AG08396 (cell line): ENCODE measurements around the gene MLANA.
"Not testable (repeated sequence)": the region's sequence is repeated elsewhere in the genome, so short reads cannot be mapped to it uniquely, and the experiment has no call there.

ENCODE experiments used
- DNase-seq: peaks from one replicate; pipeline ENCODE4 v3.0.0; 2012; ENCODE audit warnings: low spot score, mixed read lengths

Gene MLANA

DNA sequence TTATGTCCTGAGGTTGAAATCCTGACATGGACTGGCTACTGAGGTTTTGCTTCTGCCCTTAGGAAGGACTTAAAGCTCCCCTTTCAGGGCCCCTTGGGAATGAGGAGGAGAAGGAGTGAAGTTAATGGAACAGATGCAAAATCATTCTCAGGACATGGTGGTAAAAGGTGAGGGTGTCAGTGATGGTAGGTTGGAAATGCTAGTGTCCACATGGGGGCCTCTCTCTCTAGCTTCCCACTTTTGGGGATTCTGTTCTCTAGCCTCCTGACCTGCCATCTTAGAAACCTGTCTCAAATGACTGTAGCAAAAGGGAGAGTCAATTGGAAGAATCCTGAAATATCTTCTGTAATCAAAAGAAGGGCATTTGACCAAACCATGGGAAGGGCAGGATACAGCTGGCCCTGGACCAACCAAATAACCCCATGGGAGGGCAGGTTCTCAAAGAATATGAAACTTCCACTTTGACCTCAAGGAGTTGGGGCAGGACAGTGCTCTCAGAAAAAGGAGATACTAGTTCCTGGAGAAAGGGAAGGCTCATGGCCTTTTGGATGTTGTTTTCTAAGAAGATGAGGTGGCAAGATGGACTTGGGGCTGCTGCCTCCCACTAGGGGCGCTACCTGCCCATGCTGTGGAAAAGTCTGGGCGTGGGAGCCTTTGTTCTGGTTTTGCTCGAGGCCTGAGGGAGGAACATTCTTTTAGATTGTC is 21.2 kb upstream of the MLANA start:
- DNase-seq: no peak

DNA sequence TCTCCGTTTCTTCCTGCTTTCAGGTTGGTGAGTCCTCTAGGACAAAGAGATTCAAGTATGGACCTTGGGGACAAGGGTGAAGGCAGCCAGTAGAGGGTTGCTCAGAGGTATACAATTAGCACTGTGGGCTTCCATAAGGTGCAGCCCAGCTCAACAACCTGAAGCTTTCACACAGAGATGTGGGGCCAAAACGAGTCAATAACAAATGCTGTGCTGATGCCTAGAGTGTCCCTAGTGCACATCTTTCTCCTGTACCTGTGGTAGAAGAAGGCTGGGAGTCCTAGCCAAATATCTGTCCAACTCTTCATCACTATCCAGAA is 20.7 kb upstream of the MLANA start:
- no peak for DNase-seq

DNA sequence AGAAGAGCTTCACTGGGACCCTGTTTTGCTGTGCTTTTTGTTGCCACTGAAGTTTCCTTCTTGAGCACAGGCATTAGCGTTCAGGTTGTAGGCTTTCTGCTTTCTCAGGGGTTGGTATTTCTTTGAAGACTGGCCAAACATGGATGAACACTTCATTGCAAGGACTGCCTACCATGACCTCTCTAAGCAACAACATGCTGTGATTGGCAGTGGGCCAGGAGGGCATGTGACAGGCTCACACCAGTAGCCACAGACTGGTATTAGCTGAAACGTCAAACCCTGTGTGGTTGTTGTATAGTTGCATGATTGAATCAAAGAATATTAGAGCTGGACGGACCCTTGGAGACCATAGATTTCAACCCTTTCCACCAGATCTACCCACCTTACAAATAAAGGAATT is 20.0 kb upstream of the MLANA start:
- no peak for DNase-seq

DNA sequence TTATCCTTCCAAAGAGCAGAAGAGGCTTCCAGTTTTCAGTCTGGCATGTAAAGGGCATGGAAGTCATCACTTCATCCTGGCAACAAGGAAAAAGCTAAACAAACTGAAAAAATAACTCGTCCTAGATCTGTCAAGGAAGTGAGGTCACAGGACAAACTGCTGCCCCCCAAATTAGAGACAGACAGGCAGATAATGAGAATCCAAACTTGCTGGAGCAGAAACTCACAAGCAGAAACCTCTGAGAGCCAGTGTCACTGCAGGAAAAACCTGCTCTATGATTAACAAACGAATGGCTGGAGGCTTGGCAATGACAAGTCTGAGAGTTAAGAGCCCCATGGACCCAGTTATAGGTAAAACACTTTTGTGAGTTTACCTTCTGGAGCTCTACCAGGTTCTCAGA is 18.9 kb upstream of the MLANA start:
- DNase-seq: no peak

DNA sequence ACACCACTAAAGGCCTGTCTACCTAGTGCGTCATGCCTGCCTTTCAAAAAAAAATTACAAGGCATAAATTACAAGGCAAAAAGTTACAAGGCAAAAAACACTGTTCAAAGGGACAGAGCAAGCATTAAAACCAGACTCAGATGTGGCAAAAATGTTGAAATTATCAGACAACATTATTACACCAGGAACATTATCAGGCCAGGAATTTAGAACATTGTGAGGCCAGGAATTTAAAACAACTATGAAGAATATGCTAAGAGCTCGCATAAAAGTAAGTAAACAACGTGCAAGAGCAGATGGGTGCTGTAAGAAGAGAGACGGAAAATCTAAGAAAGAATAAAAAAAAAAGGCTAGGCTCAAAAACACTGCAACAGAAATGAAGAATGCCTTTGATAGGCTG is 18.2 kb upstream of the MLANA start:
- DNase-seq: no peak

DNA sequence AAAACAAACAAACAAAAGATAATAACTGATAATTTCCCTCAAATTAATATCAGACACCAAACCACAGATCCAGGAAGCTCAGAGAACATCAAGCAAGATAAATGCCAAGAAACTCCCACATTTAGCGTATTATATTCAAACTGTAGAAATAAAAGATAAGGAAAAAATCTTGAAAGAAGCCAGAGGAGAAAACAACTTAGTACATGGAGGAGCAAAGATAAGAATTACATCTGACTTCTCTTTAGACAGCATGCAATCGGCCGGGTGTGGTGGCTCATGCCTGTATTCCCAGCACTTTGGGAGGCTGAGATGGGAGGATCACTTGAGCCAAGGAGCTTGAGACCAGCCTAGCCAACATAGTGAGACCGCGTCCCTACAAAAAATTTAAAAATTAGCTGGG is 17.2 kb upstream of the MLANA start:
- DNase-seq: no peak

DNA sequence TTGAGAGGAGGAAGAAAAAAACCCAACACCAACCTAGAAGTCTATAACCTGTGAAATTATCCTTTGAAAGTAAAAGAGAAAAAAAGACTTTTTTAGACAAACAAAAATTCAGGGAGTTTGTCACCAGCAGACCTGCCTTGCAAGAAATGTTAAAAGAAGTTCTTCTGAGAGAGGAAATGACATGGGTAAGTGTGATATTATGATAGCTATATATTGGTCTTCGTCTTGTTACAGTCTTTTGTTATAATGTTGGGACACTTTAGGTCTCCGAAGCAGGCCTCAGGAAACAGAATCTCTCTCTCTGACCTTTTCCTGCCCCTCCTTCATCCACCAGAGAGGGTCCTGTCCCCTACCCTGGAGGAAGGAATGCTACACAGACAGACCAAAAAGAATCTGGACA is 16.6 kb upstream of the MLANA start:
- DNase-seq: no peak

DNA sequence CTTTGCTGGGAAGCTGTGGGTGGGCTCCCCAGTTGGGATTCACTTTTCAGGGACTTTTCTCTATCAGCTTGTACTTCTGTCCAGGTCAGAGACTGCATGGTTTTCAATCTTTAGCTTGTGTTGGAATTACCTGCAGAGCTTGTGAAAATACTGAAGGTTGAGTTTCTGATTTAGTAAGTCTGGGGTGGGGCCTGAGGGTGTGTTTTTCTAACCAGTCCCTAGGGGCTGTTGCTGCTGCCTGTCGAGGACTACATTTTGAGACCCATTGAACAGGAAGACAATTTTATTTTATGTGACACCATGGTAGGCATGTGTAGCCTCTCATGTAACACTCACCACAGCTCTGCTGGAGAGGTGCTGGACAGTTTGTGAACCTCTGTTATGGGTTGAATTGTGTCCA is 14.7 kb upstream of the MLANA start:
- no peak for DNase-seq

DNA sequence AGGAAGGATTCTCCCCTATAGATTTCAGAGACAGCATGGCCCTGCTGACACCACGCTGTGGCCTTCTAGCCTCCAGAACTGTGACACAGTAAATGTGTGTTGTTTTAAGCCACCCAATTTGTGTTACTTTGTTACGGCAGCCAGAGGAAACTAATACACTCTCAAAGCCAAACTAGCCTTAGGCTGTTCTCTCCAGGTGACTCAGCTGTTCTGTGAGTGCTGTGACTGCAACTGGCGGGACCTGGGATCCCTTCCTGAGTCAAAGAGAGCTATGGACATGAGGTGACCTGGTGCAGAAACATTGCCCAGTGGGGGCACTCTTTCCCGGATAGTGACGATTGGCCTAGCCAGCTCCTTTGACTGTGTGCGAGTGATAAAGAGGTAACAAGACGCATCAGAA is 14.0 kb upstream of the MLANA start:
- no peak for DNase-seq

DNA sequence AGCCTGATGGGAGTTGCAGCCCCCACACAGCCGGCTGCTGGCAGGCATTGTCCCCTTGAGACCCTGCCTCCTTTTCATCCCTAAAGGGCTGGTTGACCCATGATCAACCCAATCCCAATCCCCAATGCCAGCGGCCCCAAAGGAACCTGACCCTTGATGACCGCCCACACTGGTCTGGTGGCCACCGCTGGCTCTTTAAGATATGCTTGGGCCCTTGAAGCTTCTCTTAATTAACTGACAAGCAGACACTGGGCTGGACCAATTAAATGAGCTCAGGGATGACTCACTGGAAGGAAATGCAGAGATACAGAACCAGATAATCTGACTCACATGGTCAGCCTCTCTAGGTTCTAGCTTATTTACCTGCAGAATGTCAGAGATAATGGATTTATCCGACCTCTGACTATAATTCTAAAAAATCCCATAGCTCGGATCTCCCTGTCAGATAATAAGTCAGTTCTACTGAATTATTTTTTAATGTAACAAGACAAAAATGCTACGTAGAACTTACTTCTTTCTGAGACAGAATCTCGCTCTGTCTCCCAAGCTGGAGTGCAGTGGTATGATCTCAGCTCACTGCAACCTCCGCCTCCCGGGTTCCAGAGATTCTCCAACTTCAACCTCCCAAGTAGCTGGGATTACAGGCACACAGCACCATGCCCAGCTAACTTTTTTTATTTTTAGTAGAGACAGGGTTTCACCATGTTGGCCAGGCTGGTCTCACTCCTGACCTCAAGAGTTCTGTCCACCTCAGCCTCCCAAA is 11.1 kb upstream of the MLANA start:
- DNase-seq: peak; percentile 64

DNA sequence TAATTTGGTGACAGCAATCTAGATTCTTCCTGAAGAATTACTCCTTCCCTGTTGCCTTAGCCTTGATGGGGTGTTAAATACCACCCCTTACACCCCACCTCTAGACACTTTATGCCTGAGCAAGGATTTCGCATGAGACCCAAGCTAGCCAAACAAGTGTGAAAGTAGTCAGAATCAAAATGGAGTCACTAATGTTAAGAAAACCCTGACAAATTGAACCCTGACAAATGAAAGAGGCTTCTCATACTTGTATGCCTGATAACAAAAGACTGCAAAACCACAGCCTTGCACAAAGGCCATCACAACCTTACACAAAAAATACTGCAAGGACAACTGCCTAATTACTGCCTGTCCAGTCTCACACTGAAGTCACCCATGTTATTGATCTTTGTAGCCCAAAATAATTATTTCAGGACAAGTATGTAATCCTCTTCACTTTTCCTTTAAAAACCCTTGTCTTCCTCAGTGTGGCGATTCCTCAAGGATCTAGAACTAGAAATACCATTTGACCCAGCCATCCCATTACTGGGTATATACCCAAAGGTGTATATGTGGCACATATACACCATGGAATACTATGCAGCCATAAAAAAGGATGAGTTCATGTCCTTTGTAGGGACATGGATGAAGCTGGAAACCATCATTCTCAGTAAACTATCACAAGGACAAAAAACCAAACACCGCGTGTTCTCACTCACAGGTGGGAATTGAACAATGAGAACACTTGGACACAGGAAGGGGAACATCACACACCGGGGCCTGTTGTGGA is 8.3 kb upstream of the MLANA start:
- not testable (repeated sequence) for DNase-seq

DNA sequence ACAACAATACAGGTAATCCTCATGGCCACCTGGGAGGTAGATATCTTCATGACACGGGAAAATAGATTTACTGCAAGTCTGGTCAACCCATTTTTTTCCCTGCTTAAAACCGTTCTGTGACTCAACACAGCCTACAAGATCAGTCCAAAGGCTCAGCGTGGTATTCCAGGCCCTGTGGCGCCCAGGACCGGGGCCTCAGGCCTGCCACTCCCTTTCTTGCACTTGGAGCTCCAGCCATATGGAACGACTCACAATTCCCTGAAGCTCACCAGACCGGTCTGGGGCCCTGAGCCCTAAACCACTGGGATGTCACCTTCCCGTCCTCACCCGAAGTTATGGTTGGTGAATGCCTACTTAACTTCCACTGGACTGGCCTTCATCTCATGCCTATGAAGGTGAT is 6.5 kb upstream of the MLANA start:
- DNase-seq: no peak

DNA sequence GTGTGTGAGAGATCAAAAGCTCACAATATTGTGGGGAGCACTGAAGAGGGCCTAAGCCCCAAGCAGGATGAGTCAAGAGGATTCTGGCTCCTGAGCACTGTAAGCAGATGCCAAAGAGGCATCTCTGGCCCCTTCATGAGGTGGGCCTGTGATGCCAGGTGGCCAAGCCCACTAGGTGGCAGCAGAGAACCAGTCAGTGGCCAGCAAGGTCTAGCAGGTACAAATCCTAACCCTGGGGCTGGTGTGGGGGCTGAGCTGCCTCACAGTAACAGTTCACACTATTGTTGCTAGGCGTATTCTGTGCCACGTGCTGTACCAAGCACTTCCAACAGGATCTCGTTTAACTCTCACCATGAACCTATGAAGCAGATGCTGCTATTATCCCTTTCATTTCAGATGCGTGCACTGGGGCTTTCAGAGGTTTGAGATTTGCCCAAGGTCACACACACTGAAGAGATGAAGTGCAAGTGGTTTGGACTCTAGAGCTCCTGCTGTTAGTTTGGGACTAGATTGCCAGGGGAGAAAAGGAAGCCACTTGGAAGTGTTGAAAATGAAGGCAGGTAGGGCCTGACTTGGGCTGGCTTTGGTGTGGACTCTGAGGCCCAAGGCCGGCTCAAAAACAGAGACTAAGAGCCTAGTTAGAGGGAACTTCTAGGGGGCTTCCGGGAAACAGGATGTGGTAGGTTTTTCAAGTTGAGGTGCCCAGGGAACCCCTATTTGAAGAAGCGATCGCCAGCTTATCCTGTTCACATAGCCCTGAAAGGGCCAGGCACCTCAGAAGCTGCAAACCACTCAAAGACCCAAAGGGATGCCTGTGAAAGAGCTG is 4.4 kb upstream of the MLANA start:
- DNase-seq: peak; percentile 78

DNA sequence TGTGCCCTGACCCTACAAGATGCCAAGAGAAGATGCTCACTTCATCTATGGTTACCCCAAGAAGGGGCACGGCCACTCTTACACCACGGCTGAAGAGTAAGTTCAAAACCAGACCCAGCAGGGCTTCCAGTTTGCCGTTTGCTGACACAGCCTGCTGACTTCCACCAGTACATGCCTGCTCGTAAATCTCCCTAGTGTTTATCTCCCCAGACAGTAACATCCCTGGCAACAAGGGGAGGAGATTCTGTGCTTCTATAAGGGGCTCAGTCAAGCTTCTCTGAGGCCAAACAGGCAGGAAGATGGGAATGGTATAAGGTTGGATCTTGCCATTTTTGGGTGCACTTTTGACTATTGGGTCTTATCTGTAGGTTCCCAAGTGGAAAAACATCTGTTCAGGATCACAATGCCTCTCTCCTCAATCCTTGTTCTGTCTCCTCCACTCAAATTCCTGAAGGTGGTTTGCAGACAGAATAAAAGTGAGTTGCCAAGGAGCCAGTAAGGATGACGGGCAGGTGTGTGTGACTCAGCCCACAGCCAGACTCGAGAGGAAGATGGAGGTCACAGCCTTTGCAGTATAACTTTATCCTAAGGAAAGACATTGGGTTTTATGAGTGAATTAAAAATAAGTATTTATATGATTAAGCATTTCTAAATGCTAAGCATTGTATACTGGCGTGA is 1.9 kb downstream of the MLANA start:
- no peak for DNase-seq

DNA sequence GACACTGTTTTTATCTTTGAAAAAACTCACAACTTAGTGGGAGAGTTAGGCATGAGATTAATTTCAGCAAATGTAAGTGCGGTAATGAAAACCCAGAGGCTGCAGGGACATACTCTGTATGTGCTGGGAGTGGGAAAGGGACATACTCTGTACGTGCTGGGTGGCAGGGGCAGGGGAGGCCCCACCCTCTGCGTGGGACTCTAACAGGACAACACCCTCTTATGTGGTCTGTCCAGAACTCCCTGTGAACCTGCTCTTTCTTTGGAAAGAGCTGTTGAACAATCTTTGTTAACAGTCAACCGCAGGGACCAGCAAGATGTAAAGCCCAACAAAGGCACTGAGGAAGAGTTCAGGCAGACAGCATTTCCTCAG is 2.4 kb downstream of the MLANA start:
- DNase-seq: no peak

DNA sequence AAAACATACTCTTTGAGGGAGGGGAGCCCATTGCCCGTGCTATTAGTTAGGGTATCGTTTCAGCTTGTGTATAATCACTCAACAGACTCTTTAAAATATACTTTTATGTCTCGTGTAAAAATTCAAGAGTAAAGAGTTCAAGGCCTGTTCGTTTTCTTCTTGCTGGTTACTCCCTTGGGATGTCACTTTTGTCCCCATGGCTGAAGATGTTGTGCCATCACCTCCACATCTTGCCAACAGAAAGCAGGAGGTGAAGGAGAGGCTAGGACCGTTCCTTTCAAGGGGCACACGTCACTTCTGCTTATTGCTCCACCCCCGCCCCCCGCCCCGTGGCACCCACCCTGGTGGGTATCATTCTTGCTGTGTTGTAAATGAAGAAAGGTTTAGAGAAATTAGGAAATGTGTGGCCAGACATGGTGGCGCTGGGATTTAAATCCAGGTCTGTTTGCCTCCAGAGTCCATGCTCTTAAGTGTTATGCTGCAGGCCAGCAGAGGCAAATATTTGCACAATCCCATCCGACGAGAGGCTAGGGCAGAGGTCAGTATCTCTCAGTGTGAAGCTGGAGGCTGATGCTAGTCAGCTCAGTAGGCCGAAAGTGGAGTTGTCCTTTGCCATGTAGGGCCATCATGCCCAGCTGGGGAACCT is 3.0 kb downstream of the MLANA start:
- DNase-seq: no peak

DNA sequence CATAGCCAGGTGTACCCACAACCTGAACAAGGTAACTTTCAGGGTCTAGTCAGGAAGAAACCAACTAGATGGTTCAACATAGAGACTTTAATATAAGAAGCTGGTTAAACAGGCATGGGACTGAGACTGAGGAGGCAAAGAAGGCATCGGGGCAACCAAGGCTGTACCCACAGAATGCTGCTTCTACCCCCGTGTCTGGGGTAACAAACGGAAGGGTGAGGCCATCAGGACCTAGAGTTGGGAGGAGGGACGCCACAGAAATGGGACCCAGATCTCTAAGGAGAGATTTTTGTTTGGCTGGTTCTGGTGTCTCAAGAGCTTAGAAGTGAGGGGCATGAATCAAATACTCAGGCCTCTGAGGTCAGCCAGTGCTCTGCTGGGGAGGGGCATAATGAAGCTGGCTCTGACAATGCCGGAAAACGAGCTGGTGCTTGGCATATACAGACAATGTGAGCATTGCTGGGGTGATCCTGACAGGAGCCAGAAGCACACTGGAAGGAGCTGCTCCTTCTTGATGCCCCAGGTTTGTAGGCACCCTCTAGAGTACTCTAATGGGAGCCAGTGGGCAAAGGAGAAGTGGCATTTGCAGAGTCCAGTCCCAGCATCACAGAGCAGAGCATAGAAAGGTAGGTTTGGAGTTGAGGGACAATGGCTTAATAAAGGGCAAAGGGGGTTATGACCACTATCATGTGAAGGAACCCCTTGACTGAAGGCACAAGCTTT is 3.7 kb downstream of the MLANA start:
- no peak for DNase-seq

DNA sequence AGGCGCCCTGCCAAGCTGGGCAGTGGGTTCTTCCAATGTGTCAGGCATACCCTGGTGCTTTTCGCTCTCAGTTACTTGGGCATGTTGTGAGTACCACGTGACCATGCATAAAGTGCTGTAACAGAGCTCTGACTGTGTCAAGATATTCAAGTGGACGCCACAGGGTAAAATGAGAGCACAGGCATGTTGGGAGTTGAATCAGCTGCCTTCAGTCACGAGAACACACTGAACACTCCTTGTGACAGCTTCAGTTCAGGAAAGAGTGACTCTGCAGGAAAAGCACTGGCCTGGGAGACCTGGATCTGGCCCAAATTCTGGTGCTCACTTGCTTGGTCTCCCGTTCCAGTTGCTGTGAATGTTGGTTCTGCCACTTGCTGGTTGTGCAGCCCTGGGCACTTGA is 5.1 kb downstream of the MLANA start:
- DNase-seq: no peak

DNA sequence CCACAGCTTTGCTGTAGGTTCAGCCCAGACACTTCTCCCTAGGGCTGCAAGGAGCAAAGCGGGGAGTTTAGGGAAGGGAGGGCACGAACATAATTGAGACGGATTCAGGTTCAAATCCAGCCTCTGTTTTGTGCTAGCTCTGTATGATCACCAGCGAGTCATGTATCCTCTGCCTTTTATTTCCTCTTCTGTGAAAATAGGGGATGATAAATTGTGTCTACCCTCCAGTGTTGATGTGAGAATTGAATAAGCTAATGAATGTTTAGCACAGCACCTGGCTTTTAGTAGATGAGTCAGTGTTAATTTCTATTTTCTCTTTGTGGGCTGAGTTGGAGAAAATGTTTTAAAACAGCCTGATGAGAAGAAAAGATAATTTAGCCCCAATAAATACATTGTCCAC is 6.2 kb downstream of the MLANA start:
- no peak for DNase-seq

DNA sequence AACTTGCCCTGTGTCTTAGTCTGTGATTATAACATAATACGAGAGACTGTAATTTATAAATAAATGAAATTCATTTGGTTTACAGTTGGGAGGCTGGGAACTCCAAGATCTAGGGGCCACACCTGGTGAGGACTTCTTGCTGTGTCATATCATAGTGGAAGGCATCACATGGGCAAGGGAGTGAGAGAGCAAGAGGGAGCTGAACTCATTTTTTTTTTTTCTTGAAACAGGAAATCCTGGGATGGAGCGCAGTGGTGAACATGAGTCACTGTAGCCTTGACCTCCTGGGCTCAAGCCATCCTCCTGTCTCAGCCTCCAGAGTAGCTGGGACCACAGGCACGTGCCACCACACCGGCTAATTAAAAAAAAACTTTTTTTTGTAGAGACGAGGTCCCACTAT is 7.2 kb downstream of the MLANA start:
- no peak for DNase-seq

DNA sequence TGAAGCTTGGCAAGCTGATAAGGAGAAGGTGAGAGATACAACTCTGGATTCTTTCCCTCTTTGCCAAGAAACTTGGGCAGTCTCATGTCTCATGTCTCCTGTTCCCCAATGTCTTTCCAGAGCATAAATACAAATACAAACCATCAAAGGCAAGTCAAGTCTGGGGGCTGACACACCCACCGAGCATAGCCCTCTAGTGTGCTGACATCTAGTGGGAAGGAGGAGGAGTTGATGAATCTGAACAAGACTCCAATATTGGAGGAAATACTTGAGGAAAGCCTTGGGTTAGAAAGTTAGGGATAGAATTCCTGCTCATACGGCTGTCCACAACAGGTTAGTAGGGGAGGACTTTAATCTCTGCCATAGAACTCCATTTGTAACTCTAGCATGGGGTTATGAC is 8.6 kb downstream of the MLANA start:
- DNase-seq: no peak
